Spleen (tissue), 11 donors: ENCODE data around the gene SLC25A53. TPM values are rescaled to one million over a fixed set of nuclear protein-coding genes. Genes with fewer than 3 reads are reported as not detected.

Experiments
- DNase-seq: peaks from one replicate; pipeline ENCODE4 v3.0.0-alpha.2; 2020
- H3K27ac ChIP-seq, 8 donors: fragments of 200-600 bp; sonication (generic) in 7 of 8; 1 replicate in 4 of 8; 2 replicates in 4 of 8; pipeline versions ENCODE4 v1.5.0 to v1.8.0; 2016 to 2021; ENCODE audit warnings: inconsistent platforms in 4 of 8, mild to moderate bottlenecking in 4 of 8, moderate library complexity in 1 of 8
- H3K27me3 ChIP-seq, 7 donors: fragments of 200-600 bp; sonication (generic) in 6 of 7; replicated peaks in 1 of 7; 1 replicate in 4 of 7; 2 replicates in 3 of 7; pipeline versions ENCODE4 v1.5.0 to v1.8.0; 2016 to 2021; ENCODE audit warnings: inconsistent platforms in 3 of 7, mild to moderate bottlenecking in 1 of 7
- H3K36me3 ChIP-seq, 6 donors: fragments of 200-600 bp; sonication (generic) in 5 of 6; 1 replicate in 4 of 6; 2 replicates in 2 of 6; pipeline versions ENCODE4 v1.5.0 to v1.8.0; 2016 to 2021; ENCODE audit warnings: inconsistent platforms in 2 of 6
- H3K4me1 ChIP-seq, 6 donors: fragments of 200-600 bp; sonication (generic) in 5 of 6; 1 replicate in 3 of 6; 2 replicates in 3 of 6; pipeline versions ENCODE4 v1.5.0 to v1.8.0; 2016 to 2021; ENCODE audit warnings: inconsistent platforms in 3 of 6
- H3K4me3 ChIP-seq, 8 donors: fragments of 200-600 bp; sonication (generic) in 7 of 8; 1 replicate in 4 of 8; 2 replicates in 4 of 8; pipeline versions ENCODE4 v1.5.0 to v1.8.0; 2016 to 2021; ENCODE audit warnings: inconsistent platforms in 4 of 8, mild to moderate bottlenecking in 4 of 8, moderate library complexity in 2 of 8
- H3K9me3 ChIP-seq, 8 donors: fragments of 200-600 bp; sonication (generic) in 7 of 8; 1 replicate in 4 of 8; 2 replicates in 4 of 8; pipeline versions ENCODE4 v1.5.0 to v1.8.0; 2016 to 2021; ENCODE audit warnings: inconsistent platforms in 4 of 8
- CTCF ChIP-seq, 11 experiments: fragments of 200-600 bp in 7 of 11; fragments of 450-650 bp in 4 of 11; sonication (generic) in 4 of 11; IDR thresholded peaks in 8 of 11; conservative IDR thresholded peaks in 3 of 11; 1 replicate in 7 of 11; 2 replicates in 4 of 11; pipeline versions ENCODE4 v1.4.0 to v1.8.0; 2016 to 2021; ENCODE audit warnings: antibody characterized with exemption in 11 of 11, inconsistent platforms in 4 of 11, mild to moderate bottlenecking in 1 of 11
- POLR2A ChIP-seq, 3 donors: fragments of 450-650 bp; IDR thresholded peaks; one replicate each; pipeline ENCODE4 v1.5.1; 2017; ENCODE audit warnings: antibody characterized with exemption in 3 of 3, mild to moderate bottlenecking in 1 of 3
- POLR2AphosphoS5 ChIP-seq, 3 donors: sonication (generic); formaldehyde crosslinking; IDR thresholded peaks; one replicate each; pipeline ENCODE4 v1.5.1; 2017; ENCODE audit warnings: antibody characterized with exemption in 3 of 3
- whole genome bisulfite sequencing, 5 donors: extraction: QIAGEN DNeasy Blood & Tissue Kit in 3 of 5; methylation state at CpG; one replicate each; pipeline versions ENCODE4 v1.1.5 to v1.1.7; 2013 to 2018; 5-methylcytosine and 5-hydroxymethylcytosine counted together
- intact Hi-C: fragments of 100-400 bp; cut with DNase I; formaldehyde crosslinking; loops from one replicate; pipeline ENCODE4 v1.15.0; 2023; ENCODE audit warnings: low total_unique reads
- polyA plus RNA-seq, 3 donors: library from polyadenylated mRNA; stranded (reverse); fragments of 200-250 nt; gene quantifications; one replicate each; pipeline ENCODE4 v1.2.1, GENCODE V29; 2013
- total RNA-seq, 7 donors: library from RNA; depleted of rRNA in 3 of 7; stranded (reverse); fragments of >200 nt in 3 of 7; fragmentation: NEBNext Ultra II Directional in 4 of 7; extraction: Animal tissue kit (Norgen Biotek cat#: 25700) in 4 of 7; gene quantifications; one replicate each; pipeline versions ENCODE4 v1.1.0 to v1.2.1, GENCODE V29; 2016 to 2021
- donor health status: healthy with polysubstance abuse.
- donor health status: DM: no; HTN: no; CAD: no; lungs with moderate emphysema.
- donor health status: DM: no; HTN: no; CAD: no.
- donor health status: Bipolar disorder and iron deficiency.
- donor health status: healthy.
- donor health status: DM: no; HTN: no; CAD: no.
- donor health status: DM: yes; HTN: yes; CAD: no.

The SLC25A53 gene
- total and polyA plus RNA-seq, 10 donors = 4.5 to 31.7 (median 13.3) TPM

- TF ChIP-seq CTCF (IDR thresholded peaks at IDR 0.05 in 8 of 11, conservative IDR thresholded peaks at IDR 0.05 in 3 of 11) = no peak
- no peak for TF ChIP-seq POLR2A (IDR thresholded peaks at IDR 0.05)
- Histone ChIP-seq H3K4me1 (peaks cover 0 to 4% (median 0%) of the 10 kb centered on the region in 6 donors), H3K27ac (no peak overlapping the region), H3K36me3 (peaks cover 0 to 3% (median 0%) of the 10 kb centered on the region in 6 donors), H3K9me3 (no peaks in the 10 kb centered on the region), H3K27me3 (peaks cover 0 to 7% (median 0%) of the 10 kb centered on the region in 7 donors), H3K4me3 (no peak overlapping the region)
- no peak for DNase-seq
- intact Hi-C loops = no loop called here
- WGBS, 5 donors = 70 to 94% (median 94%) methylated on average over 8 to 10 of the region's 10 CpGs
Measured at GRCh38 chrX:104104676-104105075, 52.1 kb downstream of the SLC25A53 start.

GRCh38 chrX:104098919-104099318, 57.9 kb downstream of the SLC25A53 start:
- DNase-seq = no peak
- intact Hi-C loops = no loop called here
- peaks cover 0 to 7% (median 3%) of the 10 kb centered on the region in 7 donors for H3K27me3 ChIP-seq
- TF ChIP-seq POLR2A (IDR thresholded peaks at IDR 0.05) (no peak), POLR2AphosphoS5 (IDR thresholded peaks at IDR 0.05) (no peak)
- no peak overlapping the region for H3K27ac ChIP-seq
- H3K9me3 ChIP-seq = no peaks in the 10 kb centered on the region
- no peak overlapping the region for H3K4me3 ChIP-seq
- H3K36me3 ChIP-seq = no peaks in the 10 kb centered on the region
- peaks cover 0 to 2% (median 0%) of the 10 kb centered on the region in 6 donors for H3K4me1 ChIP-seq

- Histone ChIP-seq H3K36me3 (no peaks in the 10 kb centered on the region), H3K9me3 (no peaks in the 10 kb centered on the region), H3K4me3 (no peak overlapping the region), H3K27me3 (peaks cover 0 to 7% (median 3%) of the 10 kb centered on the region in 7 donors), H3K27ac (no peak overlapping the region), H3K4me1 (peaks cover 0 to 2% (median 0%) of the 10 kb centered on the region in 6 donors)
- intact Hi-C loops = no loop called here
- TF ChIP-seq POLR2AphosphoS5 (IDR thresholded peaks at IDR 0.05) (no peak), POLR2A (IDR thresholded peaks at IDR 0.05) (no peak), CTCF (IDR thresholded peaks at IDR 0.05 in 8 of 11, conservative IDR thresholded peaks at IDR 0.05 in 3 of 11) (peak; percentile 18 to 75 (median 59))
- no peak for DNase-seq
- 0 to 3% (median 0%) methylated on average over 4 of the region's 4 CpGs for WGBS, 5 donors
Measured at GRCh38 chrX:104098151-104098808, 58.5 kb downstream of the SLC25A53 start.

GRCh38 chrX:104085919-104086318, 70.9 kb downstream of the SLC25A53 start:
- Histone ChIP-seq H3K4me3 (no peak overlapping the region), H3K27me3 (peaks cover 0 to 21% (median 0%) of the 10 kb centered on the region in 7 donors), H3K4me1 (no peaks in the 10 kb centered on the region), H3K36me3 (no peaks in the 10 kb centered on the region), H3K27ac (no peak overlapping the region), H3K9me3 (no peaks in the 10 kb centered on the region)
- peak; percentile 58 for DNase-seq
- whole genome bisulfite sequencing, 5 donors = 74 to 91% (median 85%) methylated on average over 3 to 7 of the region's 7 CpGs; no CpG with 5 or more reads in 1 of the 5 donors
- intact Hi-C loops = no loop called here
- TF ChIP-seq POLR2AphosphoS5 (IDR thresholded peaks at IDR 0.05) (no peak), CTCF (IDR thresholded peaks at IDR 0.05 in 8 of 11, conservative IDR thresholded peaks at IDR 0.05 in 3 of 11) (no peak), POLR2A (IDR thresholded peaks at IDR 0.05) (no peak)
